ENCODE results near the gene PHIP.

DNA sequence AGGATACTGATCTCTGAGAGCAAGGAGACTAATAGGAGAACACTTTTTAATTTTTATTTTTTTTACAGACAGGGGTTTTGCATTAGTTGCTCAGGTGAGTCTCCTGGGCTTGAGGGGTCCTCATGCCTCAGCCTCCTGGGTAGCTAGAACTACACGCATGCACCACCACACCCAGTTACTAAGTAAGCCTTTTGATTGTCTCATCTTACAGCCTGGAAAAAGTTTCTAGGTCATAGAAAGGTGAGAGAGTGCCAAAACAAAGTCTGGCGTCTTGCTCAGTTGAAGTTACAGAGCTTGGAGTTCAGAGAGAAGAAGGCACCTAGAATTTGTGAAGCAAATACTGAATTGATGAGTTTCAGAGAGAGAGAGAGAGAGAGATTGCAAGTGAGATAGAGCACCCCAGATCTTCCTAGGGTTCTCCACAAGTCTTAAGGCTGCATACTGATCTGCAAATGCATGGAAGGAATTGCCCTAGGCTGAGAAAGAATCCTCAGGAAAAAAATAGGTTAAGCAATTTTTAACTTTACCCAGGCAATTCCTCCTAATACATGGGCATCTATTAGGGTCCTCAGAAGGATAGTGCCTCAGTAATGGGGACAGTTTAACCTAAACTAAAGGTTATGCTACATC, 37.6 kb upstream of the PHIP start:
- no peak for TF ChIP-seq EZH2 (IDR thresholded peaks at IDR 0.05)
- TF ChIP-seq, protein P1, sequence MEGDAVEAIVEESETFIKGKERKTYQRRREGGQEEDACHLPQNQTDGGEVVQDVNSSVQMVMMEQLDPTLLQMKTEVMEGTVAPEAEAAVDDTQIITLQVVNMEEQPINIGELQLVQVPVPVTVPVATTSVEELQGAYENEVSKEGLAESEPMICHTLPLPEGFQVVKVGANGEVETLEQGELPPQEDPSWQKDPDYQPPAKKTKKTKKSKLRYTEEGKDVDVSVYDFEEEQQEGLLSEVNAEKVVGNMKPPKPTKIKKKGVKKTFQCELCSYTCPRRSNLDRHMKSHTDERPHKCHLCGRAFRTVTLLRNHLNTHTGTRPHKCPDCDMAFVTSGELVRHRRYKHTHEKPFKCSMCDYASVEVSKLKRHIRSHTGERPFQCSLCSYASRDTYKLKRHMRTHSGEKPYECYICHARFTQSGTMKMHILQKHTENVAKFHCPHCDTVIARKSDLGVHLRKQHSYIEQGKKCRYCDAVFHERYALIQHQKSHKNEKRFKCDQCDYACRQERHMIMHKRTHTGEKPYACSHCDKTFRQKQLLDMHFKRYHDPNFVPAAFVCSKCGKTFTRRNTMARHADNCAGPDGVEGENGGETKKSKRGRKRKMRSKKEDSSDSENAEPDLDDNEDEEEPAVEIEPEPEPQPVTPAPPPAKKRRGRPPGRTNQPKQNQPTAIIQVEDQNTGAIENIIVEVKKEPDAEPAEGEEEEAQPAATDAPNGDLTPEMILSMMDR (IDR thresholded peaks at IDR 0.05), result no peak
- TF ChIP-seq EZH2phosphoT487 (IDR thresholded peaks at IDR 0.05), result no peak
